Brain pericyte (primary cell): ENCODE measurements around the gene H19.

ENCODE experiments used
- DNase-seq: peaks from one replicate; pipeline ENCODE4 v3.0.0-alpha.2; 2012; ENCODE audit warnings: low read depth, low spot score

The H19 gene

DNA sequence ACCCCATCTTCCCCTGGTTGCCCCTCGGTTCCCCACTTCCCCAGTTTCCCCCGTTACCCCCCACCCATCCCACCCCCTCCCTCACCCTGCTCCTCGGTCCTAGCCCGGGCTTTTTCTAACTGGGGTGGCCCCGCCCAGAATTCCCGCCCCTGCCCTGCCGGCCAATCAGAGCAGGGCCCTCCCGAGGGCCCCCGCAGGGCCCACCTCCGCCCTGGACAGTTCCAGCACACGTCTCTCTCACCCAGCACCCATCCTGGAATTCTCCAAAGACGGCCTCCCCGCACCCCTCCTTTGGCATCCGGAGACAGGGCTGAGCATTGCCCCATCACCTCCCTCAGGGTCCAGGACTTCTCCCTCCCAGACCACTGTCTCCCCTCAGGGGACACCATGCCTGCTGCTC lies at the start of gene H19:
TSS of gene H19 (minus strand) at position 88 of the 400 bp plus-strand sequence.
- no peak for DNase-seq

DNA sequence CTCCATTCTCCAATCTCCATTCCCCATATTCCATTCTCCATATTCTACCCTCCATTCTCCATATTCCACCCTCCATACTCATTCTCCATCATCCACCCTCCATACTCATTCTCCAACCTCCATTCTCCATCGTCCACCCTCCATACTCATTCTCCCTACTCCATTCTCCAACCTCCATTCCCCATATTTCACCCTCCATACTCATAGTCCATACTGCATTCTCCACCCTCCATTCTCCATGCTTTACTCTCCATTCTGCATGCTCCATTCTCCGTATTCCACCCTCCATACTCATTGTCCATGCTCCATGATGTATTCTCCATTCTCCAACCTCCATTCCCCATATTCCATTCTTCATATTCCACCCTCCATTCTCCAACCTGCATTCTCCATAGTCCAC lies 44.3 kb upstream of the H19 start:
- DNase-seq: no peak

DNA sequence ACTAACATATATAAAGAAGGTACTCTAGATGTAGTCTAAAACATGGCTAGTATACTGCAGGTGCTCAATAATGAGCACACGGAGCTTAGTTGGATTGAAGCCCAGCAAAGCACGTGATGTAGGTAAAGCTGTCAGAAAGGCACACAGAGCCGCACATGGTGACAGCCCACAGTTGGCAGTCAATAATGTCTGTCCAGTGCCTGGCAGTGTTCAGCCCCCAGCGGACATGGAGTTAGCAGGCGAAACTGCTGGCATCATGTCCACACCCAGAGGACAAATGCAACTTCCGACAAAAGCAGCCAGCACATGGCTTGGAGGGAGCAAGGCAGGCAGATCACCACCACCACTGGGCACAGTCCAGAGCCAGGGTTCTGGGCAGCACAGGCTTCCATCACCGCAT lies 43.5 kb upstream of the H19 start:
- DNase-seq: no peak

DNA sequence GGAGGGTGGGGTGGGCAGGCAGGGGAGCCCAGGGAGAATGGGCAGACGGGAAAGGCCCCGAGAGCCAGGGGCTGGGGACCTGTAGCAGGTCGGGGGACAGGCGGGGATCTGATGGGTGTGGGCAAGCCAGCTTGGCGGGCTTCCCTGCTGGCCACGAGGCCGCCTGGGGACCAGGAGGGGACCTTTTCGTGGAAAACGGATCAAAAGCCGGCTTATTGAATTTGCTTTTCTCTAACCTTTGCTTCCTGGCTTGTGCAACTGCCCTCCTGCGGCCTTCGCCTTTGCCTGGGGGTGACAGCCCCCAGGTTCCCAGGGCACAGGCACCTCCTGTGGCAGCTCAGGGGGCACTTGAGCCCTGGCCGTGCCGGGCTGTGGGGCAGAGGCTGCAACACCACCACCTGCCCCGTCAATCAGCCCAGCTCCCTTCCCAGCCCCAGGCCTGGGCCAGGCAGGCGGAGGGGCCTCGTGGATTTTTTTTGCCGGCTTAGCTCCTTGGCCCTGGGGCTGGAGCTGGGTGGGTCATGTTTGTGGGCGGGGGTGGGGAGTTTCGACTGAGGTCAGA lies 41.6 kb upstream of the H19 start:
- no peak for DNase-seq

DNA sequence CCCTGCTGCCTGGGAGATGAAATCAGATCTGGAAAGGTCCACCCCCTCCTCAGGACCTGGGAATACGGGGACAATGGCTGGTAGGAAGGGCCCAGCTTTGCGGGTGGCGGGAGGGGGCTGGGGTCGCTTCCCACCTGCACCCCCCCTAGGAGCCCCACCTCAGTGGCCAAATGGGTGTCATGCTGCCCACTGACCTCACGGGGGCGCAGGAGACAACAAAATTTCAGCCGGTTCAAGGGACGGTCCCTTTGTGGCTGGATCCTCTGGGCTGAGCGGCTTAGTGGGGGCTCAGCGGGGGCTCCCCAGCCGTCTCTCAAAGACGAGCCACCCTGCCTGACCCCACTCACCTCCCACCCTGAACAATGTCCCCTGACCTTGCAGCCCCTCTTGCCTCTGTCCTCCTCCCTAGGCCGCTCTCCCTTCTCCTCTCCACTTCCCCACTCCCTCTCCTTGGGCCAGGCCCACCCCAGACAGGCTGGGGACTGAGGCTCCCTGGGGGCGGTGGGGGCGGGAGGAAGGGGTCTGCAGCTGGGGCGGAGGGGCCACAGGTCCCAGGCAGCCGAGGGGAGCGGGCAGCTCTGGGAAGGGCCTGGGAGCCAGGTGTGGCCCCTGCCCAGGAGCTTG lies 39.3 kb upstream of the H19 start:
- no peak for DNase-seq

DNA sequence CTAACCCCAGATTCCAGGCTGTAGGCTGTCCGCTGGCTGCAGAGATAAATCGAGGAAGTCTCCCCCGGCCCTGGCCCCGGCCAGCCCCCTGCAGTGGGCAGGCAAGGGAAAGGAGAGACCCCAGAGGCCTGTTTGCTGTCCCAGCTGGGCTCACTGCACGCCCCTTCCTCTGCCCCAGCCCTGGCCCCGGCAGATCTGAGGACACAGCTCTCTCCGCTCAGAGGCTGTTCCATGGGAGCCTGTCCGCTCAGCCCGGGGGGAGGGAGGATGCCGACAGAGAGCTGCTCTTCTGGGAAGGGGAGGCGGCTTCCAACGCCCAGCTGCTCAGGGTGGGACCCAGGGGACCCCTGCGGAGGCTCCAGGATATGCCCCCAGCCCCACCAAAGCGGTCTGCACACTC lies 37.7 kb upstream of the H19 start:
- no peak for DNase-seq

DNA sequence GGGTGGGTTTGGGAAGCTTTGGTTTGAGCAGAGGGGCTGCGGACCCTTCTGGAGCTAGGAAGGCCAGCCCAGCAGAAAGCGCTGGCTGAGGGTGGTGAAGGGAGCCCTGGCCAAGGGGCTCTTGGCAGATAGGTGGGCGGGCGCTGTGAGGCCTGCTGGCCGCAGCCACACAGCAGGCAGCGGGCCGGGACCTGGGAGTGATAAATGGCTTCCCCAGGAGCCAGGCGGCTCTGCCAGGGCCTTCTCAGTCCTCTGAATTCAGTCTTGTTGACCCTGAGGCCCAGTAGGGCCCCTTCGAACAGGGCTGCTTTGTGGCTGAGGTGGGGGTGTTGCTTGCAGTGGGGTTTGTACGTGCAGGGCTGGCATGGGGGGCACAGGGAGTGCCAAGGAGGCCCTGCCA lies 33.4 kb upstream of the H19 start:
- DNase-seq: no peak

- no peak for DNase-seq
These were observed 30.1 kb upstream of the H19 start for GRCh38 chr11:2027708-2028107.

DNA sequence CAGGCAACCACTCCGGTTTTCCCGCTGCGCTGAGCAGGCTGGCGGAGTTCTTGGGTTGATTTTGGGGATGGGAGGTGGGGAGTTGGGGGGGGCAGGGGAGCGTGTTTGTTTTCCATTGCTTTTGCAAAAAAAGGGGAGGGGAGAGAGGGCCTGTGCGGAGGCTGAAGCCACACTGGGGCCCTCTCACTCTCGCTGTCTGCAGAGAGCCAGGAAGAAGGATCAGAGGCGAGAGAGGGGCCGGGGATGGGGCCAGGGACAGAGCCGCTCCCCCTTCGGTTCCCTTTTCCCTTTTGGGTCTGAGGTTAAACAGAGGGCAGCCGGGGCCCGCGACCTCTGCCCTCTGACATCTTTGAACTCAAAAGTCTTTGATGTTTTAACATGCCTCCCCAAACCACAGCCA lies 17.4 kb upstream of the H19 start:
- no peak for DNase-seq

DNA sequence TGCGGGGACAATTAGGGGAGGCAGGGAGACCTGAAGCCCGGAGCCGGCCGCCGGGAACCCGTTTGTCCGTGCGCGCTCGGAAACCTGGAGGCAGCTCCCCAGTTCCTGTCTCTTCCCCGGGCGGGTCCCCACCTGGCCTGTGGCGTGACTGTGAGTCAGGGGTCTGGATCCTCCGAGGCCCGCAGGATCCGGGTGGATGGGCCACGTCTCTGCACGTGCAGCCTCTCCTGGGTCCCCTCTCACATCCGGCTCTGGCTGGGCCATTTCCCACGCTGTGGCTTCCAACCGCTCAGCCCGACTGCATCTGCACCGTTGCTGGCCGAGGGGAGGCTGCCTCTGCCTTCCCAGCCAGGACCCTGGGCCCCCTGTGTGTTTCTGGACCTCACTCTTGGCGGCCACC lies 14.8 kb upstream of the H19 start:
- DNase-seq: no peak

- DNase-seq: no peak
These were observed 6.8 kb upstream of the H19 start for GRCh38 chr11:2004466-2004865.

- DNase-seq: no peak
These were observed 5.2 kb upstream of the H19 start for GRCh38 chr11:2002807-2003206.

GRCh38 chr11:2002042-2002776 lies 4.6 kb upstream of the H19 start:
- no peak for DNase-seq

DNA sequence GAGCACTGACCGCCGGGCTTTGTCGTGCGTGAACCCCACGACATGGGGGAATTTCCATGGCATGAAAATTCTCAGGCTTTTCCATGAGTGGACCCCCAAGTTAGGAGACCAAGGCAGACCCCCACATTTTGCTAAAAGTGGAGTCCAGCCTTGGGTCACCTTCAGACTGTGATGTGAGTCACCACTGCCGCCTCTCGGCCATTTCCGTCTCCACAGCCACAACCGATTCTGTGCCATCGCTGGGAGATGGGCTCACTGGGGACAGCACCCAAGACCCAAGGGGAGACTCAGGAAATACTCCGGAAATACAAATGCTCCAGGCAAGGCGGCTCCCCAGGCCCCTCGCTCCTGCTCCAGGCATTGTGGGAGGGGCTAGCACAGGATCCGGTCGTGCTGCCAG lies 1.2 kb upstream of the H19 start:
- DNase-seq: no peak

- DNase-seq: no peak
These were observed 648 bp upstream of the H19 start for GRCh38 chr11:1998290-1998689.

DNA sequence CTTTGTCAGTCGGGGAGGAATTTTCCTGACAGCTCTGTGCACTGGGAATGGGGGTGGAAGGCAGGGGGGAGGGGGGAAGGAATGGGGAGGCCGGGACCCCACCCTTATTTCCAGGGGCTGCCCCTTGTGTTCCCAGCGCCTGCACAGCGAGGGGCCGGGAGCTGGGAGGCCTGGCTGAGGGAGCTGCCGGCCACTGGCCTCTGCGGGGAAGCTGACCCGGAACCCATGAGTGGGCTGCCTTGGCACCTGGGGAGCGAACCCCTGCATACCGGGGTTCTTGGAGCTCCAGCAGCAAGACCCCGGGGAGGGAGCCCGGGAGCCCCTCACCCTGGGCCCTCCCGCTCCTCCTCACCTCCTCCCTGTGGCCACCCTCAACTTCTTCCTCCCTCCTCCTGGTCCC lies 3.5 kb downstream of the H19 start:
- no peak for DNase-seq

DNA sequence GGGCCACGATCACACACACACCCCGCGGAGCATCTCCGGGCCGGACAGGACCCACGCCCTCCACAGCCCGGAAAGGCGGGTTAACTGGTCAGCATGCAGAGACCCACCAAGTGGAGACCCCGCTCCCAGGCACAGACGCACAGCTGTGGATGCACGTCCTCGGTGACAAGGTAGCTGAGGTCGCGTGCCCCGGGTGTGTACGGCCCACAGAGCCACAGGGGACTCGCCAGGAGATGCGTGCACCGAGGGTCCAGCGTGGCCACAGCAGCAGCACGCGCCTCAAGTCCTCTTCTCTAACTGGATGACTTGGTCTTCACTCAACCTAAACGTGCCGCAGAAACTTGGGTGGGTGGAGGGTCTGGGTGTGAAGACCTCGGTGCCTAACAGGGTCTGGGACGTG lies 5.5 kb downstream of the H19 start:
- no peak for DNase-seq

GRCh38 chr11:1990872-1991578 lies 6.6 kb downstream of the H19 start:
- no peak for DNase-seq

GRCh38 chr11:1989953-1990352 lies 7.7 kb downstream of the H19 start:
- DNase-seq: no peak

DNA sequence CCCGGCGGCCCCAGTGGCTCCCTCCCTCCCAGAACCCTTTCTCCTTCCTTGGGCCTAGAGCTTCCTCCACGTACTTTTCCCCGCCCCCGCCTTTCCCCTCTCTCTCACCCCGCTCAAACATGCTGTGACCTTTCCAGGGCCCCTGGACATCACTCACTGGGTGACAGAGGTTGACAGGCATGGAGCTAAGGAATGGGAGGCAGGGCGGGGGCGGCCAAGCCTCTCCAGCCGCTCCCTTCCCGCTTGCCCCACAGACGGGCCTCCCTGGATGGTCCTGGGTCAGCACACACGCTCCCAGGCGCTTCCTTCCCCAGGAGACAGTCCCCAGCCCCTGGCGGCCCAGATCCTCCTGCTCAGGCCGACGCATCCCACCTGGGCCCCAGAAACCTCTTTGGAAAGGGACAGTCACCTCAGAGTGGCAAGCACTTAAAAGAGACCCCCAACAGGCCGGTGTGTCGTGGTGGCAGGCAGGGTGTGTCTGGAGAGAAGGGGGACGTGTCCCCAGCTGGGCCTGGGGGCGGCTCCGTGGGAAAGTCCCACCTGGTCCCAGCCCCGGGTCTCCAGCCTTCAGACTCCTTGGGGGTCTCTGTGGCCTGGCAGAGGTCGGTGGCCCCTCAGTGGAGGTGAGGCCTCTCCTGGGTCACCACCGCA lies 8.8 kb downstream of the H19 start:
- no peak for DNase-seq

- no peak for DNase-seq
These were observed 9.5 kb downstream of the H19 start for GRCh38 chr11:1988174-1988573.

DNA sequence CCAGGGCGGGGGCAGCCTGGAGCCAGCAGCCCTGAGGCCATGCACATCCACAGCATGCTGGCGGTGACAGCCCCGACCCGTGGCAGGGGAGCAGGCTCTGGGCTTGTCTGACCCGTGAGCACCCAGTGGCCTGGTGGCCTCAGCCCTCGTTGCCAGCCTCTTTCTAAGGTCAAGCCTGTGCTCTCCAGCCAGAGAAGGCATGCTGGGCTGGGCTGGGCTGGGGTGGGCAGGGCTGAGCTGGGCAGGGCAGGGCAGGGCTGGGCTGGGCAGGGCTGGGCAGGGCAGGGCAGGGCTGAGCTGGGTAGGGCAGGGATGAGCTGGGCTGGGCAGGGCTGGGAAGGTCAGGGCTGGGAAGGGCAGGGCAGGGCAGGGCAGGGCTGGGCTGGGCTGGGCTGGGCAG lies 10.6 kb downstream of the H19 start:
- DNase-seq: no peak
